ENCODE results near the gene GDF7.

GDF7 gene

GRCh38 chr2:20725782-20726181 lies 58.8 kb downstream of the GDF7 start:
- DNase-seq (ENCODE audit: extremely low spot score, insufficient read length, low read depth) (no peak), FAIRE-seq (no peak)

GRCh38 chr2:20726913-20727312 lies 60.0 kb downstream of the GDF7 start:
- DNase-seq (ENCODE audit: extremely low spot score, insufficient read length, low read depth) (no peak), FAIRE-seq (no peak)

GRCh38 chr2:20728114-20728758 lies 61.3 kb downstream of the GDF7 start:
- DNase-seq (ENCODE audit: extremely low spot score, insufficient read length, low read depth) (no peak), FAIRE-seq (no peak)

Data from GM18507 (cell line).